Astrocyte (in vitro differentiated cells and primary cell): ENCODE measurements around the gene CLEC11A. TPM values are rescaled to one million over a fixed set of nuclear protein-coding genes. Genes with fewer than 3 reads are reported as not detected.

Experiments used
- DNase-seq: peaks from one replicate; pipeline ENCODE4 v3.0.0-alpha.2; 2010; ENCODE audit warnings: low read depth
- FAIRE-seq: peaks from 2 replicates; lab custom pipeline; 2011; peaks lifted over from hg19 to GRCh38; lab: Jason Lieb, UNC
- H2AFZ ChIP-seq: 2 replicates; pipeline ENCODE4 v1.6.0; 2012; ENCODE audit warnings: low read depth, low read length, inconsistent platforms
- H3K27ac ChIP-seq: 2 replicates; pipeline ENCODE4 v1.5.1; 2011; ENCODE audit warnings: low read depth, low read length, inconsistent platforms
- H3K27me3 ChIP-seq: 2 replicates; pipeline ENCODE4 v1.6.0; 2011; ENCODE audit warnings: low read length, inconsistent platforms; ENCODE audit not compliant: insufficient read depth
- H3K36me3 ChIP-seq: 2 replicates; pipeline ENCODE4 v1.5.1; 2011; ENCODE audit warnings: low read length, inconsistent platforms; ENCODE audit not compliant: insufficient read depth
- H3K4me1 ChIP-seq: 2 replicates; pipeline ENCODE4 v1.5.1; 2011; ENCODE audit warnings: low read length, inconsistent platforms; ENCODE audit not compliant: insufficient read depth
- H3K4me2 ChIP-seq: 2 replicates; pipeline ENCODE4 v1.6.0; 2012; ENCODE audit warnings: low read length, inconsistent platforms
- H3K4me3 ChIP-seq: 2 replicates; pipeline ENCODE4 v1.5.1; 2011; ENCODE audit warnings: low read depth, mild to moderate bottlenecking, low read length, inconsistent platforms; ENCODE audit not compliant: insufficient read depth
- H3K79me2 ChIP-seq: 2 replicates; pipeline ENCODE4 v1.6.0; 2012; ENCODE audit warnings: mild to moderate bottlenecking, low read length, inconsistent platforms; ENCODE audit not compliant: insufficient read depth
- H3K9ac ChIP-seq: 2 replicates; pipeline ENCODE4 v1.6.0; 2012; ENCODE audit warnings: mild to moderate bottlenecking, low read length, inconsistent platforms
- H3K9me3 ChIP-seq: 2 replicates; pipeline ENCODE4 v1.5.1; 2012; ENCODE audit warnings: low read depth, mild to moderate bottlenecking, low read length, inconsistent platforms; ENCODE audit not compliant: insufficient read depth
- H4K20me1 ChIP-seq: 2 replicates; pipeline ENCODE4 v1.6.0; 2012; ENCODE audit warnings: low read length, inconsistent platforms; ENCODE audit not compliant: insufficient read depth
- H3K27ac Mint-ChIP-seq: one replicate; pipeline ENCODE4 v1.8.0; 2021; ENCODE audit warnings: mild to moderate bottlenecking, mixed read lengths; ENCODE audit not compliant: unreplicated experiment
- H3K27me3 Mint-ChIP-seq: one replicate; pipeline ENCODE4 v1.8.0; 2021; ENCODE audit warnings: low read depth, mixed read lengths; ENCODE audit not compliant: unreplicated experiment
- H3K36me3 Mint-ChIP-seq: one replicate; pipeline ENCODE4 v1.8.0; 2021; ENCODE audit warnings: low read depth, mixed read lengths; ENCODE audit not compliant: unreplicated experiment
- H3K4me1 Mint-ChIP-seq: one replicate; pipeline ENCODE4 v1.8.0; 2021; ENCODE audit warnings: low read depth, mixed read lengths; ENCODE audit not compliant: unreplicated experiment
- H3K4me3 Mint-ChIP-seq: one replicate; pipeline ENCODE4 v1.8.0; 2021; ENCODE audit warnings: mild to moderate bottlenecking, moderate library complexity, mixed read lengths; ENCODE audit not compliant: unreplicated experiment
- H3K9me3 Mint-ChIP-seq: one replicate; pipeline ENCODE4 v1.8.0; 2021; ENCODE audit warnings: mild to moderate bottlenecking, mixed read lengths; ENCODE audit not compliant: unreplicated experiment
- EZH2 ChIP-seq: IDR thresholded peaks from 2 replicates; pipeline ENCODE4 v1.6.1; 2012; ENCODE audit warnings: mild to moderate bottlenecking, low read length, inconsistent platforms; ENCODE audit not compliant: insufficient read depth
- total RNA-seq: library from RNA; stranded (reverse); gene quantifications from 2 replicates; pipeline ENCODE4 v1.2.1, GENCODE V29; 2021
- TF ChIP-seq, protein P1 (sequence below): IDR thresholded peaks from 2 replicates; pipeline ENCODE4 v1.5.1; 2011; ENCODE audit warnings: low read depth, mild to moderate bottlenecking, inconsistent platforms, low read length, moderate library complexity; ENCODE audit not compliant: insufficient read depth

CLEC11A gene
- total RNA-seq, 1 donor from 2014 or later, result not detected

DNA sequence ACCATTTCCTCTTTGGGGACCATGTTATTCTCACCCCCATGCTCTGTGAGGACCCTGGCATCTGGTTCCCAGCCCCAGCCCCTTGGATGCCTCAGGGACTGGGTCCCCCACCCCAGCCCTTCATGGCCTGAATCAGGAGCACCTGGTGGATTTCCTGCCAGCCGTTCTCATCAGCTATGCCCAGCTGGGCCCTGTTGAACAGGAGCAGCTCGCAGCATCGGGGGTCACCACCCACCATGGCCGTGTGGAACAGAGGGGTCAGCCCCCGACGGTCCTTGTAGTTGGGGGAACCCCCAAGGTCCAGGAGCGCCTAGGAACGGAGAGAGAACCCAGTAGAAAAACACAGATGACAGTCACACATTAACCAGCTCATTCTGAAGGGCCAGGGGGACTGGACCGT lies 11.4 kb upstream of the CLEC11A start:
- no peak overlapping the region for H3K4me2 ChIP-seq
- no peak overlapping the region for H3K27ac Mint-ChIP-seq
- TF ChIP-seq EZH2, result no peak
- TF ChIP-seq, protein P1, sequence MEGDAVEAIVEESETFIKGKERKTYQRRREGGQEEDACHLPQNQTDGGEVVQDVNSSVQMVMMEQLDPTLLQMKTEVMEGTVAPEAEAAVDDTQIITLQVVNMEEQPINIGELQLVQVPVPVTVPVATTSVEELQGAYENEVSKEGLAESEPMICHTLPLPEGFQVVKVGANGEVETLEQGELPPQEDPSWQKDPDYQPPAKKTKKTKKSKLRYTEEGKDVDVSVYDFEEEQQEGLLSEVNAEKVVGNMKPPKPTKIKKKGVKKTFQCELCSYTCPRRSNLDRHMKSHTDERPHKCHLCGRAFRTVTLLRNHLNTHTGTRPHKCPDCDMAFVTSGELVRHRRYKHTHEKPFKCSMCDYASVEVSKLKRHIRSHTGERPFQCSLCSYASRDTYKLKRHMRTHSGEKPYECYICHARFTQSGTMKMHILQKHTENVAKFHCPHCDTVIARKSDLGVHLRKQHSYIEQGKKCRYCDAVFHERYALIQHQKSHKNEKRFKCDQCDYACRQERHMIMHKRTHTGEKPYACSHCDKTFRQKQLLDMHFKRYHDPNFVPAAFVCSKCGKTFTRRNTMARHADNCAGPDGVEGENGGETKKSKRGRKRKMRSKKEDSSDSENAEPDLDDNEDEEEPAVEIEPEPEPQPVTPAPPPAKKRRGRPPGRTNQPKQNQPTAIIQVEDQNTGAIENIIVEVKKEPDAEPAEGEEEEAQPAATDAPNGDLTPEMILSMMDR, result no peak
- H3K4me1 Mint-ChIP-seq, result no peaks in the 10 kb centered on the region
- H3K9me3 Mint-ChIP-seq, result peaks cover 33% of the 10 kb centered on the region
- H3K4me3 ChIP-seq, result no peak overlapping the region
- H3K27me3 ChIP-seq, result no peaks in the 10 kb centered on the region
- H3K4me3 Mint-ChIP-seq, result no peak overlapping the region
- H3K9me3 ChIP-seq, result no peaks in the 10 kb centered on the region
- no peaks in the 10 kb centered on the region for H3K79me2 ChIP-seq
- DNase-seq, result no peak
- peaks cover 2% of the 10 kb centered on the region for H3K36me3 Mint-ChIP-seq
- no peaks in the 10 kb centered on the region for H3K27me3 Mint-ChIP-seq
- no peak overlapping the region for H3K27ac ChIP-seq
- H2AFZ ChIP-seq, result no peak overlapping the region
- no peaks in the 10 kb centered on the region for H4K20me1 ChIP-seq
- H3K9ac ChIP-seq, result no peak overlapping the region
- no peaks in the 10 kb centered on the region for H3K36me3 ChIP-seq
- H3K4me1 ChIP-seq, result no peaks in the 10 kb centered on the region
- no peak for FAIRE-seq

DNA sequence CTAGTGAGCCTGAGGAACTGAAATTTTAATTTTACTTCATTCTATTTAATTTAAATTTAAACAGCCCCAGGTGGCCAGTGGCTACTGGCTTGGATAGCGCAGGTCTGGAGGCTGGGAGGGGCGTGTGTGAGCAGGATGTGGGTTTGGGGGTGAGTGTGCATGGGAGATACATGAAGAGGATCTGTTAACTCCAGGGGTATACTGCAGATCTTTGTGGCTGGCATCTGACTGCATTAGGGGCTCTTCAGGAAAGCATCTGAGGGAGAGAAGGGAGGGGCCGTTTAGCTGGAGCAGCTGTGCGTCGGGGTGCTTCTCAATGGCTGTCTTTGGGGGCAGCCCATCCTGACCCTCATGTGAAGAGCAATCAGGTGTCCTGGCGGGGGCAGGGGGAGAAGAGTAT lies 10.3 kb upstream of the CLEC11A start:
- Mint-ChIP-seq H3K4me1 (no peaks in the 10 kb centered on the region), H3K27me3 (no peaks in the 10 kb centered on the region), H3K27ac (no peak overlapping the region), H3K4me3 (no peak overlapping the region), H3K9me3 (peaks cover 28% of the 10 kb centered on the region), H3K36me3 (peaks cover 2% of the 10 kb centered on the region)
- no peak overlapping the region for H3K27ac ChIP-seq
- H3K4me3 ChIP-seq, result no peak overlapping the region
- H3K79me2 ChIP-seq, result no peaks in the 10 kb centered on the region
- FAIRE-seq (no peak), DNase-seq (no peak)
- no peaks in the 10 kb centered on the region for H3K27me3 ChIP-seq
- H4K20me1 ChIP-seq, result no peaks in the 10 kb centered on the region
- H3K36me3 ChIP-seq, result no peaks in the 10 kb centered on the region
- no peak overlapping the region for H3K9ac ChIP-seq
- no peak overlapping the region for H2AFZ ChIP-seq
- no peaks in the 10 kb centered on the region for H3K4me1 ChIP-seq
- no peaks in the 10 kb centered on the region for H3K9me3 ChIP-seq
- no peak overlapping the region for H3K4me2 ChIP-seq
- TF ChIP-seq, protein P1, result no peak
- no peak for TF ChIP-seq EZH2

DNA sequence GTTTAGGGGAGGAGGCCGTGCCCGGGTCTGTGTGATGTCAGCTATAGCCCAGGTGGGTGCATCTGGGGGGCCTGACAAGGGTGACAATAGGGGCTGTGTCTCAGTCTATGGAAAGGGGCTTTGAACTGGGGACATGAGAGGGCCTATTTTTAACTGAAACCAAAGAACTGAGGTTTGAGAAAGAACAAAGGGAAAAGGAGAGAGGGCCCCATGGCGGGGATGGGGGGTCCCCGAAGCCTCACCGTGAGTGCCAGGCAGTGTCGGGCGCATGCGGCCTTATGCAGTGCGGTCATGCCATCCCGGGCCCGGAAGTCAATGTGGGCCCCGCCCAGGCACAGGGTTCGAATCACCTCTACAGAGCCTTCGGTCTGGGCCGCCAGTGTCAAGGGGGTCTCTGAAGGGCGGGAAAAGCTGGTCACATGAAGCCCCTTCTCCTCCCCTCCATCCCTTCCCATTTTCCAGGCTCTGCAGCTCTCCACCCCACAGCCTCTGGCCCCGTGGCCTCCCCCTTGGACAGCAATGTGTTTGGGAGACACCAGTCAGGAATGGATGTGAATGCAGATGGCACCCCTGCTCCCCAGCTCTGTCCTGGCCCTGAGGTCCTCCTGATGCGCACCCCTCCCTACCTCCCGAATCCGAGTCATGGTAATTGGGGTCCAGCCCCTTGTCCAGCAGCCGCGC lies 9.5 kb upstream of the CLEC11A start:
- H3K27me3 Mint-ChIP-seq, result no peaks in the 10 kb centered on the region
- DNase-seq, result no peak

More for the DNA sequence above, 9.5 kb upstream of the CLEC11A start:
- Histone ChIP-seq H3K27ac (no peak overlapping the region), H3K27me3 (no peaks in the 10 kb centered on the region), H3K79me2 (no peaks in the 10 kb centered on the region), H2AFZ (no peak overlapping the region), H4K20me1 (no peaks in the 10 kb centered on the region), H3K4me1 (no peaks in the 10 kb centered on the region), H3K9ac (no peak overlapping the region), H3K36me3 (no peaks in the 10 kb centered on the region), H3K4me3 (no peak overlapping the region), H3K9me3 (no peaks in the 10 kb centered on the region), H3K4me2 (no peak overlapping the region)
- FAIRE-seq, result no peak
- Mint-ChIP-seq H3K4me3 (no peak overlapping the region), H3K9me3 (peaks cover 27% of the 10 kb centered on the region), H3K36me3 (peaks cover 2% of the 10 kb centered on the region), H3K4me1 (no peaks in the 10 kb centered on the region), H3K27ac (no peak overlapping the region)
- no peak for TF ChIP-seq EZH2
- TF ChIP-seq, protein P1, result no peak
